DND-41 (cell line): ENCODE data around the gene SLC16A13.

Experiments
- CTCF ChIP-seq: IDR thresholded peaks from 2 replicates; pipeline ENCODE4 v1.5.1; 2012; ENCODE audit warnings: borderline replicate concordance, low read length, moderate library complexity, mild to moderate bottlenecking; ENCODE audit not compliant: poor library complexity, severe bottlenecking; ENCODE audit errors: extremely low read depth
- EZH2 ChIP-seq: IDR thresholded peaks from 3 replicates; pipeline ENCODE4 v1.6.1; 2012; ENCODE audit warnings: borderline replicate concordance, low read depth, mild to moderate bottlenecking, moderate library complexity, low read length, inconsistent platforms; ENCODE audit not compliant: severe bottlenecking

DNA sequence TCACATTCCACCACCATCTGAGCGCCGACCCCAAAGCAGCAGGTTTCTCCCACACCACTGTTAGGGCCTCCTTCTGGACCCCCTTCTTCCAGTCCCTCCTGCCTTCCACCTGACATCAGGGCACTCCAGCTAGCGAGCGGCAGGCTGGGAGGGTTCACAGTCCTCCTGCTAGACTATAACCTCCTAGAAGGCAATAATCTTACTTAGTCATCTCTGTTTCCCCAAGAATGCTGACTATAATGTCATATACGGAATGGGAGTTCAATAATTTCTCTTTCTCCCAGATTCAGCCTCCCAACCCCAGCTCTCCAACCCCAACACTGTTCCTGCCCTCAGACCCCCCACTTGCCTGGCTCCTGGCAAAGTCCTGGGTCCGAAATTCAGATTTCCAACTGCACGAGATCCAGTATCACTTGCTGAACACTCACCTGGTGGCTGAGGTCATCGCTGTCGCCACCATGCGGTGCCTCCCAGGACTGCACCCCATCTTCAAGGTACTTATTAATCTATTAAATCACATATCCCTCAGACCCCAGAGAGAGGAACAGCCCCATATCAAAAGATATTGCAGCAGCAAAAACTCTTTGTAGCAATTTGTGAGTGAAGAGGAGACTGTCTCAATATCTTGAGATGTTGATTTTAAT is 34.4 kb upstream of the SLC16A13 start:
- peak; percentile 47 for TF ChIP-seq CTCF
- no peak for TF ChIP-seq EZH2
